GM12878 (cell line): Measurements from ENCODE around the gene SPATA45. TPM values are rescaled to one million over a fixed set of nuclear protein-coding genes. Genes with fewer than 3 reads are reported as not detected.

ENCODE experiments used
- ATAC-seq: fragments of 200-7000 bp; cut with Tn5 transposase; 3 replicates; pipeline ENCODE4 v1.9.1; 2020; ENCODE audit warnings: mild to moderate bottlenecking, moderate library complexity
- BruUV-seq: library from RNA; stranded (reverse); fragments of 400-500 nt; replicated peaks from 2 replicates; lab custom pipeline; 2021; lab: Mats Ljungman, UMichigan
- CTCF ChIA-PET: fragments of 300-600 bp; sonication (Branson Sonifier 250); formaldehyde crosslinking; extraction: SDS; loops from one replicate; lab custom pipeline; 2021; ENCODE audit warnings: inconsistent platforms; lab: Yijun Ruan, JAX
- POLR2A ChIA-PET: fragments of 350-600 bp; formaldehyde crosslinking; extraction: SDS; loops from one replicate; lab custom pipeline; 2021; ENCODE audit warnings: inconsistent platforms; lab: Charles Lee
- RAD21 ChIA-PET: fragments of 300-600 bp; sonication (Branson Sonifier 250); formaldehyde crosslinking; loops from one replicate; lab custom pipeline; 2023; ENCODE audit warnings: antibody characterized with exemption; ENCODE audit not compliant: unreplicated experiment; lab: Charles Lee
- SMC1A ChIA-PET: fragments of 300-600 bp; sonication (Branson Sonifier 250); formaldehyde crosslinking; loops from one replicate; lab custom pipeline; 2023; ENCODE audit not compliant: unreplicated experiment, uncharacterized antibody; lab: Charles Lee
- DNase-seq: peaks from one replicate; pipeline ENCODE4 v3.0.0-alpha.2; 2011; ENCODE audit warnings: low read depth, low spot score
- FAIRE-seq: peaks from 3 replicates; lab custom pipeline; 2011; peaks lifted over from hg19 to GRCh38; lab: Jason Lieb, UNC
- H2AFZ ChIP-seq: 2 replicates; pipeline ENCODE4 v1.6.0; 2011; ENCODE audit warnings: low read depth, low read length, control low read depth; ENCODE audit not compliant: control insufficient read depth
- H3K27ac ChIP-seq: 2 replicates; pipeline ENCODE4 v1.5.1; 2011; ENCODE audit warnings: control low read depth; ENCODE audit not compliant: control insufficient read depth, insufficient read depth
- H3K27me3 ChIP-seq, 2 experiments: replicated peaks in 1 of 2; 2 replicates each; pipeline versions ENCODE4 v1.6.0 to v1.6.1; 2011; ENCODE audit warnings: low read length in 1 of 2; ENCODE audit not compliant: control insufficient read depth in 2 of 2, insufficient read depth in 2 of 2
- H3K36me3 ChIP-seq, 2 experiments: 2 replicates each; pipeline ENCODE4 v1.5.1; 2011; ENCODE audit warnings: low read length in 1 of 2; ENCODE audit not compliant: control insufficient read depth in 2 of 2, insufficient read depth in 2 of 2
- H3K4me1 ChIP-seq: 2 replicates; pipeline ENCODE4 v1.6.1; 2011; ENCODE audit warnings: mild to moderate bottlenecking, low read length, moderate library complexity, mixed read lengths; ENCODE audit not compliant: control insufficient read depth, insufficient read depth
- H3K4me2 ChIP-seq: 2 replicates; pipeline ENCODE4 v1.6.0; 2011; ENCODE audit warnings: control low read depth; ENCODE audit not compliant: control insufficient read depth, insufficient read depth
- H3K4me3 ChIP-seq: fragments of 200-600 bp; sonication (generic); 2 replicates; pipeline ENCODE4 v1.5.1; 2016
- H3K79me2 ChIP-seq: 2 replicates; pipeline ENCODE4 v1.6.0; 2011; ENCODE audit warnings: low read length; ENCODE audit not compliant: control insufficient read depth, insufficient read depth
- H3K9ac ChIP-seq: 2 replicates; pipeline ENCODE4 v1.8.0; 2011; ENCODE audit warnings: low read length, control low read depth, mixed read lengths; ENCODE audit not compliant: control insufficient read depth, insufficient read depth
- H3K9me3 ChIP-seq: replicated peaks from 3 replicates; pipeline ENCODE4 v1.5.1; 2011; ENCODE audit warnings: mild to moderate bottlenecking, low read length; ENCODE audit not compliant: control insufficient read depth, insufficient read depth
- H4K20me1 ChIP-seq: 2 replicates; pipeline ENCODE4 v1.6.0; 2011; ENCODE audit not compliant: control insufficient read depth, insufficient read depth
- BCL11A ChIP-seq: IDR thresholded peaks from 2 replicates; pipeline ENCODE4 v1.6.1; 2011; ENCODE audit warnings: low read depth, low read length
- CBX5 ChIP-seq: sonication (generic); IDR thresholded peaks from 2 replicates; pipeline ENCODE4 v1.6.1; 2016; ENCODE audit warnings: low read depth, moderate library complexity, mild to moderate bottlenecking, inconsistent platforms
- CHD2 ChIP-seq: IDR thresholded peaks from 2 replicates; pipeline ENCODE4 v1.6.1; 2011; ENCODE audit warnings: low read depth, low read length, improper control_type of control experiment, borderline replicate concordance
- EGR1 ChIP-seq, 2 experiments: IDR thresholded peaks; 1 replicate in 1 of 2; 2 replicates in 1 of 2; pipeline ENCODE4 v1.6.1; 2011 to 2012; ENCODE audit warnings: low read depth in 2 of 2, low read length in 2 of 2, borderline replicate concordance in 1 of 2, mild to moderate bottlenecking in 1 of 2, moderate library complexity in 1 of 2
- FOXK2 ChIP-seq: fragments of 450-650 bp; IDR thresholded peaks from 2 replicates; pipeline ENCODE4 v1.6.1; 2017; ENCODE audit warnings: mild to moderate bottlenecking, moderate library complexity
- GABPA ChIP-seq: IDR thresholded peaks from 2 replicates; pipeline ENCODE4 v1.6.1; 2014; ENCODE audit warnings: antibody characterized with exemption, low read depth, mild to moderate bottlenecking, inconsistent platforms
- IRF4 ChIP-seq: IDR thresholded peaks from 2 replicates; pipeline ENCODE4 v1.6.1; 2011; ENCODE audit warnings: low read depth, low read length
- MTA3 ChIP-seq: IDR thresholded peaks from 2 replicates; pipeline ENCODE4 v1.6.1; 2012; ENCODE audit warnings: low read length, inconsistent platforms, borderline replicate concordance
- NFIC ChIP-seq: IDR thresholded peaks from 2 replicates; pipeline ENCODE4 v1.6.1; 2012; ENCODE audit warnings: low read depth, mild to moderate bottlenecking, inconsistent platforms, low read length, moderate library complexity
- POLR2AphosphoS5 ChIP-seq: IDR thresholded peaks from 2 replicates; pipeline ENCODE4 v1.6.1; 2011; ENCODE audit warnings: mild to moderate bottlenecking, low read length, inconsistent platforms
- SIN3A ChIP-seq: IDR thresholded peaks from 2 replicates; pipeline ENCODE4 v1.6.1; 2012; ENCODE audit warnings: low read depth, low read length, improper control_type of control experiment
- SIX5 ChIP-seq: IDR thresholded peaks from 2 replicates; pipeline ENCODE4 v1.6.1; 2011; ENCODE audit warnings: mild to moderate bottlenecking, low read depth, low read length, moderate library complexity; ENCODE audit not compliant: severe bottlenecking
- STAT3 ChIP-seq: IDR thresholded peaks from 2 replicates; pipeline ENCODE4 v1.6.1; 2011; ENCODE audit warnings: low read depth, low read length, improper control_type of control experiment
- TBL1XR1 ChIP-seq: IDR thresholded peaks from 2 replicates; pipeline ENCODE4 v1.6.1; 2012; ENCODE audit warnings: low read depth, low read length, improper control_type of control experiment
- TCF12 ChIP-seq: IDR thresholded peaks from 2 replicates; pipeline ENCODE4 v1.6.1; 2011; ENCODE audit warnings: low read depth, mild to moderate bottlenecking, low read length
- USF1 ChIP-seq: IDR thresholded peaks from 2 replicates; pipeline ENCODE4 v1.6.1; 2011; ENCODE audit warnings: borderline replicate concordance, low read depth, mild to moderate bottlenecking, moderate library complexity, mixed read lengths, low read length; ENCODE audit not compliant: insufficient read depth; ENCODE audit errors: extremely low read length
- ZBTB4 ChIP-seq: fragments of 450-650 bp; formaldehyde crosslinking; IDR thresholded peaks from 2 replicates; pipeline ENCODE4 v1.4.0; 2022; ENCODE audit warnings: mild to moderate bottlenecking, moderate library complexity
- ZNF622 ChIP-seq: fragments of 450-650 bp; IDR thresholded peaks from 2 replicates; pipeline ENCODE4 v1.6.1; 2017; ENCODE audit warnings: mild to moderate bottlenecking, inconsistent platforms
- WGBS: methylation state at CpG from one replicate; pipeline ENCODE4 v1.1.6; 2016; ENCODE audit warnings: low lambda C conversion rate; ENCODE audit not compliant: insufficient replicate concordance, insufficient coverage; ENCODE audit errors: missing lambda C conversion rate; 5-methylcytosine and 5-hydroxymethylcytosine counted together
- in situ Hi-C: fragments of 300-500 bp; cut with MboI; formaldehyde crosslinking; loops from 9 replicates; pipeline ENCODE4 v1.14.3; 2018; ENCODE audit warnings: mixed read lengths
- intact Hi-C: fragments of 100-400 bp; cut with micrococcal nuclease; formaldehyde crosslinking; loops from one replicate; pipeline ENCODE4 v1.14.2; 2022; ENCODE audit not compliant: unreplicated experiment
- polyA plus RNA-seq, 11 experiments: library from polyadenylated mRNA; depleted of rRNA in 4 of 11; unstranded in 6 of 11; stranded (reverse) in 5 of 11; fragments of >200 nt; fragmentation: Nextera tagmentation in 4 of 11; fragmentation: Illumina TruSeq in 1 of 11; extraction: Ambion mirVana in 4 of 11; extraction: Trizol in 1 of 11; gene quantifications; 1 replicate in 1 of 11; 2 replicates in 10 of 11; pipeline versions ENCODE4 v1.2.1 to v1.2.3, GENCODE V29; 2011 to 2016; ENCODE audit warnings: inconsistent platforms in 2 of 11, missing spikeins in 2 of 11, low read depth in 1 of 11
- total RNA-seq, 4 experiments: library from RNA; depleted of rRNA in 3 of 4; stranded (reverse); fragments of >200 nt in 3 of 4; fragmentation: Illumina TruSeq in 1 of 4; extraction: Trizol in 1 of 4; gene quantifications; 2 replicates each; pipeline versions ENCODE4 v1.2.1 to v1.2.3, GENCODE V29; 2013 to 2021
- TF ChIP-seq, protein P1 (sequence below): IDR thresholded peaks from 2 replicates; pipeline ENCODE4 v1.6.1; 2012; ENCODE audit warnings: low read length, inconsistent platforms

SPATA45 gene
- total and polyA plus RNA-seq, 10 of the 15 experiments (the other 5 are each of a cell fraction or from before 2014, with no cell fraction given) = 0.22 to 0.37 (median 0.31) TPM; not detected in 7

GRCh38 chr1:212873518-212873917 lies 26.1 kb upstream of the SPATA45 start (continued):
- TF ChIP-seq MTA3 (peak; percentile 67; the same call in 1 of the 2 replicates), IRF4 (peak; percentile 91), NFIC (peak; percentile 82)

GRCh38 chr1:212871976-212872375 lies 24.5 kb upstream of the SPATA45 start:
- POLR2A ChIA-PET = interaction anchor here (0.9 to 1.0 kb wide), 3 partner anchors 12 to 57 kb away, joined by 3 to 7 read pairs (median 5); partner anchors contain the start of gene FLVCR1
- in situ Hi-C loops (no loop called here), intact Hi-C loops (no loop called here)
- no peak overlapping the region for H3K4me2 ChIP-seq
- no peaks in the 10 kb centered on the region for H4K20me1 ChIP-seq
- no peaks in the 10 kb centered on the region for H3K27me3 ChIP-seq
- H2AFZ ChIP-seq = no peak overlapping the region
- RAD21 ChIA-PET = interaction anchor here (1.0 to 1.4 kb wide), 5 partner anchors 9 to 198 kb away, joined by 3 to 4 read pairs (median 4); no protein-coding TSS in a partner anchor
- SMC1A ChIA-PET = interaction anchor here (0.6 to 3.5 kb wide), 11 partner anchors 9 to 415 kb away, joined by 3 to 21 read pairs (median 4); partner anchors contain the start of gene FLVCR1
- 0 out of 2 replicates have a peak overlapping the region, but pooled peaks have one; percentile 46 for H3K27ac ChIP-seq
- peaks cover 0 to 20% of the 10 kb centered on the region in 2 experiments; a peak in 3 of 4 replicates for H3K36me3 ChIP-seq
- H3K4me1 ChIP-seq = peaks cover 11% of the 10 kb centered on the region
- BruUV-seq = no TSS peak
- no peaks in the 10 kb centered on the region for H3K9me3 ChIP-seq
- H3K79me2 ChIP-seq = no peaks in the 10 kb centered on the region; the same call in 1 of the 2 replicates
- H3K9ac ChIP-seq = no peak overlapping the region
- WGBS = 89% methylated on average over 1 of the region's 1 CpG
- no peak overlapping the region for H3K4me3 ChIP-seq
- DNase-seq (no peak), FAIRE-seq (peak; percentile 13), ATAC-seq (no peak)
- CTCF ChIA-PET = interaction anchor here (0.7 to 1.8 kb wide), 4 partner anchors 27 to 123 kb away, joined by 3 to 6 read pairs (median 4); no protein-coding TSS in a partner anchor
- TF ChIP-seq STAT3 (no peak), ZBTB4 (CRISPR knock-in tag) (no peak), BCL11A (no peak), USF1 (no peak), TCF12 (no peak), CHD2 (no peak), EGR1 (IDR thresholded peaks at IDR 0.05; ENCODE audit: borderline replicate concordance in 1 of 2, low read depth in 2 of 2, low read length in 2 of 2) (no peak), POLR2AphosphoS5 (no peak), GABPA (no peak), ZNF622 (no peak), TBL1XR1 (no peak), CBX5 (no peak), SIN3A (no peak), SIX5 (no peak), FOXK2 (no peak)
- TF ChIP-seq, protein P1, sequence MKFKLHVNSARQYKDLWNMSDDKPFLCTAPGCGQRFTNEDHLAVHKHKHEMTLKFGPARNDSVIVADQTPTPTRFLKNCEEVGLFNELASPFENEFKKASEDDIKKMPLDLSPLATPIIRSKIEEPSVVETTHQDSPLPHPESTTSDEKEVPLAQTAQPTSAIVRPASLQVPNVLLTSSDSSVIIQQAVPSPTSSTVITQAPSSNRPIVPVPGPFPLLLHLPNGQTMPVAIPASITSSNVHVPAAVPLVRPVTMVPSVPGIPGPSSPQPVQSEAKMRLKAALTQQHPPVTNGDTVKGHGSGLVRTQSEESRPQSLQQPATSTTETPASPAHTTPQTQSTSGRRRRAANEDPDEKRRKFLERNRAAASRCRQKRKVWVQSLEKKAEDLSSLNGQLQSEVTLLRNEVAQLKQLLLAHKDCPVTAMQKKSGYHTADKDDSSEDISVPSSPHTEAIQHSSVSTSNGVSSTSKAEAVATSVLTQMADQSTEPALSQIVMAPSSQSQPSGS = no peak
